ENCODE measurements around the gene FSD2.
"Not testable (repeated sequence)": the region's sequence is repeated elsewhere in the genome, so short reads cannot be mapped to it uniquely, and the experiment has no call there.

FSD2 gene

DNA sequence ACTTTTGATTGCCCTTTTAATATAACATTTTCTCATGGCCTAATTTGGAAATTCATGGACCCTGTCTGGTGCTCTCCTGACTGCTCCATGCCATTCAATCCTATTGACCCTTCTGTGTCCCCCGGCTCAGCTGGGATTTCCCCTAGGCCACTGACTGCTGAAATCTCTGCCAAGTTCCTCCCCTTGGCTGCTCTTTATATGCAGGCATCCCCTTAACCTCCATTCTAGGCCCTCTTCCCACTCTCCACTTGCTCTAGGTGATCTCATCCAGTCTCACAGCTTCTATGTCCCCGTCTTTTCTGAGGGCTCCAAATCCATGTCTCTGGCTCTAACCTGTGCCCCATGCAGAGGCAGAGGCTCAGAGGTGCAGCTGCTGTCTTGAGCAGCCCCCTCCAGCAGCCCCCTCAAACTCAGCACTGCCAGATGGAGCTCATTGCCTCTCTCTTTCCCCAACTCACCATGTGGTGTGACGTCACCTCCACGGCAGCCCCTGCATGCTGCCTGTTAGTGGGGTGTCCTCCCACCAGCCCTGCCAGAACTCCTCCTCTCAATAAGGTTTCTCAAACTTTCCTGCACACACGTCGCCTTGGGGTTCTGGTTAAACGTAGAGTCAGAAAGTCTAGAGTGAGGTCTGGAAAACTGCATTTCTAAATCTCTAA, 6.6 kb downstream of the FSD2 start:
- in situ Hi-C loops (cut with MboI; ENCODE audit: low sequenced_read_pairs) = no loop called here

DNA sequence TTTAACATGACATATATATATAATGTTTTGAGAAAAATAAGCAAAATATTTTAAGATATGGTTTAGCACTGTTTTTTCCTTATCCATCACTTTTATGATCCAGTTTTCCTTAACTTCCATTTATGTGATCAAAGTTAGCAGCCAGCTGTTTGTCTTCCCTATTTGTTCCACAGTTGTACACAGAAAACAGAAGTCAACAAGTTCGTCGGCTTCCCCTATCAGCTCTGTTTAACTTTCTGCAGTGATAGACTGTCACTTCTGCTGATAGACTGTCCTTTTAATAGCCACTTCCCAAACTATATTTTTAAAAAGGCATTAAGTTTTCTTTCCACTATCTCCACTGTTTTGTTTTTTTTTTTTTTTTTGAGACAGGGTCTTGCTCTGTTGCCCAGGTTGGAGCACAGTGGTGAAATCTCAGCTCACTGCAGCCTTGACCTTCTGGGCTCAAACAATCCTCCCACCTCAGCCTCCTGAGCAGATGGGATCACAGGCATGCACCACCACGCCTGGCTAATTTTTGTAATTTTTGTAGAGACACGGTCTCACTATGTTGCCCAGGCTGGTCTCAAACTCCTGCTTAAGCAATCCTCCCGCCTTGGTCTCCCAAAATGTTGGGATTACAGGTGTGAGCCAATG, 7.2 kb downstream of the FSD2 start:
- in situ Hi-C loops (cut with MboI; ENCODE audit: low sequenced_read_pairs) = no loop called here

DNA sequence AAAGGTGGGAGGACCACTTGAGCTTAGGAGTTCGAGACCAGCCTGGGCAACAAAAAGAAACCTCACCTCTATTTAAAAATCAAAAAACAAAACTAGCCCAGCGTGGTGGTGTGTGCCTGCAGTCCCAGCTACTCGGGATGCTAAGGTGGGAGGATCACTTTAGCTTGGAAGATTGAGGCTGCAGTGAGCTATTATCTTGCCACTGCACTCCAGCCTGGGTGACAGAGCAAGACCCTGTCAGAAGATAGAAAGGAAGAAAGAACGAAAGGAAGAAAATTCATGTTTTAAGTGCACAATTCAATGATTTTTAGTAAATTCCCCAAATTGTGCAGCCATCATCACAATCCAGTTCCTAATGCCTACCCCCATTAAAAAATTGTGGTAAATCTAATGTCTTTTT, 7.8 kb downstream of the FSD2 start:
- in situ Hi-C loops (cut with MboI; ENCODE audit: low sequenced_read_pairs) = no loop called here

DNA sequence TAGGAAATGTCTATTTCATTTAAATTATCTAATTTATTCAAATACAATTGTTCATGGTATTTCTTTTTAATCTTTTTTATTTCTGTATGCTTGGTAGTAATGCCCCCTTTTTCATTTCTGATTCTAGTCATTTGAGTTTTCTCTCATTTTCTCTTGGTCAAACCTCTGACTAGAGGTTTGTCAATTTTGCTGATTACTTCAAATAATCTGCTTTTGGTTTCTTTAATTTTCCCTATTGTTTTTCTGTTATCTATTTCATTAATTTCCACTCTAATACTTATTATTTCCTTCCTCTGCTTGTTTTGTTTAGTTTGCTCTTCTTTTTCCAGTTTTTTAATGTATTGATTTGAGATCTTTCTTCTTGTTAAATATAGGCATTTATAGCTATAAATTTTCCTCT, 12.1 kb downstream of the FSD2 start:
- in situ Hi-C loops (cut with MboI; ENCODE audit: low sequenced_read_pairs) = no loop called here

GRCh38 chr15:82792068-82792467, 13.8 kb downstream of the FSD2 start:
- in situ Hi-C loops (cut with MboI; ENCODE audit: low sequenced_read_pairs) = no loop called here

GRCh38 chr15:82790321-82790720, 15.5 kb downstream of the FSD2 start:
- in situ Hi-C loops (cut with MboI; ENCODE audit: low sequenced_read_pairs) = no loop called here

DNA sequence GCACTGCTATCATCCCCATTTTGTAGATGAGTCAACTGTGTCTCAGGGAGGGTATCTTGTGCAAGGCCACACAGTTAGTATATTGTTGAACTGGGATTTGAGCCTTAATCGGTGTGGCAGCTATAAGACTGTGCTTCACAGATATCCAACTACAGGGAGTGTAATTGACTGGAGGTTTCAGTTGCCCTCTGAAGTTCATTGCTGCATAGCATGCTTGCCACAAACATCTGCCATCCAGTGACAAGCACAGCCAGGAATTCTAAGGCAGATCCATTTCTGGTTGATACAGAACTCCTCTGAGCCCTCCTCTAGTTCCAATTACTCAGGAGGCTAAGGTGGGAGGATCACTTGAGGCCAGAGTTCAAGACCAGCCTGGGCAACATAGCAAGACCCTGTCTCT, 16.4 kb downstream of the FSD2 start:
- in situ Hi-C loops (cut with MboI; ENCODE audit: low sequenced_read_pairs) = no loop called here

DNA sequence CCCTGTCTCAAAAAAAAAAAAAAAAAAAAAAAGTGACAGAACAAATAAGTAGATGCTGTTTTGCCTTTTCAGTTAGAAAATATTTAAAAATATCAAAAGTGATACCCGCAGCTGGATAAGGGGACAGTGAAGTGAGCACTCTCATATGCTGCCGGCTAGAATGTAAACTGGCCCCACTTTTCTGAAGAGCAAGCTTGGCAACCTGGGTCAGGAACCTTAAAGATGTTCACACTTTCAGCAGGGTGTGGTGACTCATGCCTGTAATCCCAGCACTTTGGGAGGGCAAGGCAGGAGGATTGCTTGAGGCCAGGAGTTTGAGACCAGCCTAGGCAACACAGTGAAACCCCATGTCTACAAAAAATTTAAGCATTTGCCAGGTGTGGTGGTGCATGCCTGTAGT, 17.4 kb downstream of the FSD2 start:
- in situ Hi-C loops (cut with MboI; ENCODE audit: low sequenced_read_pairs) = no loop called here

GRCh38 chr15:82781349-82781748, 24.5 kb downstream of the FSD2 start:
- in situ Hi-C loops (cut with MboI; ENCODE audit: low sequenced_read_pairs) = no loop called here

GRCh38 chr15:82778755-82779154, 27.1 kb downstream of the FSD2 start:
- in situ Hi-C loops (cut with MboI; ENCODE audit: low sequenced_read_pairs) = no loop called here

DNA sequence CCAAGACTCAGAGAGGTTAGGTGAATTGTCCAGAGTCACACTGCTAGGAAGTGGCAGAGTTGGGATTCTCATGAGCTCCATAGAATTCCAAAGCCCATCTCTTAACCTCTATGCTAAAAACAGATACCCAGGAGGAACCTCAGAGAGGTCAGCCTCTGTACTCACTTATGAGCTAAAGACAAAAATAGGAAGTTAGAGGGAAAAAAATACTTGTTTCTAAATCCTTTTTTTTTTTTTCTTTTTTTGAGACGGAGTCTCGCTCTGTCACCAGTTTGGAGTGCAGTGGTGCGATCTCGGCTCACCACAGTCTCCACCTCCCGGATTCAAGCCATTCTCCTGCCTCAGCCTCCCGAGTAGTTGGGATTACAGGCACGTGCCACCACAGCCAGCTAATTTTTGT, 31.4 kb downstream of the FSD2 start:
- in situ Hi-C loops (cut with MboI; ENCODE audit: low sequenced_read_pairs) = no loop called here

GRCh38 chr15:82771789-82772607, 33.9 kb downstream of the FSD2 start:
- in situ Hi-C loops (cut with MboI; ENCODE audit: low sequenced_read_pairs) = no loop called here

GRCh38 chr15:82768414-82769054, 37.3 kb downstream of the FSD2 start:
- in situ Hi-C loops (cut with MboI; ENCODE audit: low sequenced_read_pairs) = no loop called here

DNA sequence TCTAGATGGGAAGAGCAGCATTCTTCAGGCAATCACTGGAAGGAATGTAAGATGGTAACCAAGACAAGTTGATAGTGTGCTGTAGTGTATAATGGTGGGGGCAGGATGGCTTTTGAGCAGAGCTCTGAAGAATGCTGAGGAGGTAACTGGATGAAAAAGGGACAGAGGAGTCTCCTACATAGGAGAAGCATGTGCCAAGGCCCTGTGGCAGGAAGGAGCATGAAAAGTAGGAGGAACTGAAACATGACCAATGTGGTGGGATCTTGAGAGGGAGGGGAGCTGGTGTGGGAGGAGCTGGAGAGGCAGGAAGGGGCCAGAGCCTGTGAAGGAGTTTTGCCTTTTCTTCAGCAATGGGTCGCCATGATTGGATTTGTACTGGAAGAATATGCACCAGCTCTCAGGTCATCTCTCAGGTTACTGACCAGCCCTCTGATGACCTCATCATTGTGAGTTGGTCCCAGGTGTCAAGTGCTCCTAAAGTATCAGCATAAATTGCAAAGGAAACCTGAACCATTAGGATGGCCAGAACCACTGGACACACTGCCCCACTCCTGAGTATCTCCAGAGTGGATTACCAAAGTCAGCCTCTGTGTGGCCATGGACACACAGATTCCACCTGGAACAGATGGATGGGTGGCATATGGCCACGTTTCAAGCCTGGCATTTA, 38.6 kb downstream of the FSD2 start:
- in situ Hi-C loops (cut with MboI; ENCODE audit: low sequenced_read_pairs) = no loop called here

GRCh38 chr15:82766201-82766600, 39.7 kb downstream of the FSD2 start:
- in situ Hi-C loops (cut with MboI; ENCODE audit: low sequenced_read_pairs) = not testable (repeated sequence)

DNA sequence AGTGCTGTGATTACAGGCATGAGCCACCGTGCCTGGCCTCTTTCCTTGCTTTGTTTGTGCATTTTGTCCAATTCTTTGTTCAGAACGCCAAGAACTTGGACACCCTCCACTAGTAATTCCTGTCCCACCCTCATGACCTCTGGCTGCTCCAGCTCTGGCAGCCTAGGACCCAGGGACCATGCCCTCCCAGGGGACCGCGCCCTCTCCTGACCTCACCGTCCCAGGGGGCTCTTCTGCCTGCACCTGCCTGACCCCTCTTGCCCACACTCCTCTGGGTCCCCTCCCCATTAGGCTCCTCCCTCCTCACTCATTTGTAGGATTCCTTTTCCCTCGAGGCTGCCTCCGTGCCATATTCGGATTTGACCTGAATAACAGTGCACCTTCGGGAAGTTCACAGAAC, 41.1 kb downstream of the FSD2 start:
- in situ Hi-C loops (cut with MboI; ENCODE audit: low sequenced_read_pairs) = no loop called here

DNA sequence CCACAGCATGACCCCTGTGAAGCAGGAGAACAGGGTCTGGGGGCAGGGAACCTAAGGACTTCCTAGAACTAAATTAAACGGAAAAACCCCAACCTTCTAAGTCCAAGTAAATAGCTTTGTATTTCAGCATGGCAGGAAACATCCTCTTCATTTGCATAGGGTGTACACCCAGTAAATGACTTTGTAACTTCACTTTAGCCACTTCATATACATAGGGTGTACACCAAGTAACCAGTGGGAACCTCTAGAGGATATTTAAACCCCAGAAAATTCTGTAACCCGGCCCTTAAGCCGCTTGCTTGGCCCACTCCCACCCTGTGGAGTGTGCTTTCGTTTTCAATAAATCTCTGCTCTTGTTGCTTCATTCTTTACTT, 41.8 kb downstream of the FSD2 start:
- in situ Hi-C loops (cut with MboI; ENCODE audit: low sequenced_read_pairs) = no loop called here

DNA sequence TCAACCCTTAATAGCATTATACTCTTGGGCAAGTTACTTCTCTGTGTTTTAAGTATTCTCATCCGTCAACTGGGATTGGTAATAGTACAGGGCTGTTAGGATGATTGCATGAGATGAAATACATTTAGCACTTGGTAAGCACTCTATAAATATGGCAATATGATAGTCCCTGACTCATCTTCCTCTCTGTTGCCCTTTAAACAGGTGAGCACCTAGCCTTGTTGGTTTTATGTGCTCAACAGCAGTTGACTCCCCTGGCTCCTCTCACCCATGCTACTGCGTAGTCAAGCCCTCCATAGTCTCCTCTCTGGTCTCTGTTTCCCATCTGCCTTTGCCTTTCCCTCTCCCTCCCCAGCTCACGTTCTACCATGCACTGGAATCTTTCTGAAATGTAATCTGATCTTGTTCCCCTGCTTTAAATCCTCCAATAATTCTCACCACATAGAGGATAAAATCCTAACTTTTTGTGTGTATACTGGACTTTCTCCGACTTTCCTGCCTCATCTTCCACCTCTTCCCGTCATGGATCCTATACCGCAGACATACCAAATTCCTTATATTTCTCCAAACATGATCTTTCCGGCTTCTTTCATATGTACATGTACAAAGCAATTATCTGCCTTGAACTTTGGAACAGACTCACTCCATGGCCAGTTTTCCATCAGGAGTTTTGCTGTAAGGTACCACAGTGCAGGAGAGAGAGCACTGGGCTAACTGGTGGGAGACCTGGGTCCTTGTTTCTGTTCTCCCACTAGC, 42.3 kb downstream of the FSD2 start:
- in situ Hi-C loops (cut with MboI; ENCODE audit: low sequenced_read_pairs) = no loop called here

GRCh38 chr15:82751308-82751707, 54.6 kb downstream of the FSD2 start:
- in situ Hi-C loops (cut with MboI; ENCODE audit: low sequenced_read_pairs) = no loop called here

DNA sequence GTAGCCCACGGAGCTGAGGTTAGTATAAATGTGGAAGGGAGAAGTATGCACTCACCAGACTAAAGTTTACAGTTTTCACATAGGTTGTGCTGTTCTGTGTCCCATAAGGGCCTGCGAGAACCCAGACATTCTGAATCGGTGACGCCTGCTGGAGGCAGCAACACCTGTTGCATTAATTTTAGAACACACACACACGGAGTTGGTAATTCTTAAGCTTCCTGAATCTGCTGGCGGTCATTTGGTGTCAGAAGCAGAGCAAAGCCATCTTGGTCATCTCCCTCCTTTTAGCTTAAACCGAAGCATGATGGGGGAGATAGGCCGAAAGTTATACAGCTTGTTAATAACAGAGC, 55.1 kb downstream of the FSD2 start:
- in situ Hi-C loops (cut with MboI; ENCODE audit: low sequenced_read_pairs) = no loop called here

Data from HL-60/S4 treated with retinoic acid at 250 ng/mL for 4 days and 3 days (cell line).